ENCODE measurements around the gene RAB4A.
"Not testable (repeated sequence)": the region's sequence is repeated elsewhere in the genome, so short reads cannot be mapped to it uniquely, and the experiment has no call there.

DNA sequence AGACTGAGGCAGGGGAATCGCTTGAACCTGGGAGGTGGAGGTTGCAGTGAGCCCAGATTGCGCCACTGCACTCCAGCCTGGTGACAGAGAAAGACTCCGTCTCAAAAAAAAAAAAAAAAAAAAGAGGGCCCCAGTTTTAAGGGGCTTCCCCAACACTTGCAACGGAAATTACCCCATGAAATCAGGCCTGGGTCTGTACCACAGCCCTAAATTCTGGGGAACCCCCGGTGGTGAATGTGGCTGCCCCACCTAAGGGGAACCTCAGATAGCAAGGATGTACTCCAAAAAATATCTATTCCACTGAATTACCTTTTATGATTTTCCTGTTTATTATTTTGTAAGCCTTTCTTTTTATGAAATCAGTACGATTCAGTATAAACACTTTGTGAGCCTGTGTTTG lies 56.9 kb downstream of the RAB4A start:
- TF ChIP-seq, protein P1, sequence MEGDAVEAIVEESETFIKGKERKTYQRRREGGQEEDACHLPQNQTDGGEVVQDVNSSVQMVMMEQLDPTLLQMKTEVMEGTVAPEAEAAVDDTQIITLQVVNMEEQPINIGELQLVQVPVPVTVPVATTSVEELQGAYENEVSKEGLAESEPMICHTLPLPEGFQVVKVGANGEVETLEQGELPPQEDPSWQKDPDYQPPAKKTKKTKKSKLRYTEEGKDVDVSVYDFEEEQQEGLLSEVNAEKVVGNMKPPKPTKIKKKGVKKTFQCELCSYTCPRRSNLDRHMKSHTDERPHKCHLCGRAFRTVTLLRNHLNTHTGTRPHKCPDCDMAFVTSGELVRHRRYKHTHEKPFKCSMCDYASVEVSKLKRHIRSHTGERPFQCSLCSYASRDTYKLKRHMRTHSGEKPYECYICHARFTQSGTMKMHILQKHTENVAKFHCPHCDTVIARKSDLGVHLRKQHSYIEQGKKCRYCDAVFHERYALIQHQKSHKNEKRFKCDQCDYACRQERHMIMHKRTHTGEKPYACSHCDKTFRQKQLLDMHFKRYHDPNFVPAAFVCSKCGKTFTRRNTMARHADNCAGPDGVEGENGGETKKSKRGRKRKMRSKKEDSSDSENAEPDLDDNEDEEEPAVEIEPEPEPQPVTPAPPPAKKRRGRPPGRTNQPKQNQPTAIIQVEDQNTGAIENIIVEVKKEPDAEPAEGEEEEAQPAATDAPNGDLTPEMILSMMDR (IDR thresholded peaks at IDR 0.05) = not testable (repeated sequence)
- not testable (repeated sequence) for TF ChIP-seq POLR2A (IDR thresholded peaks at IDR 0.05)

Data from thyroid gland (tissue), 4 donors.